ENCODE results near the gene FBF1.

DNA sequence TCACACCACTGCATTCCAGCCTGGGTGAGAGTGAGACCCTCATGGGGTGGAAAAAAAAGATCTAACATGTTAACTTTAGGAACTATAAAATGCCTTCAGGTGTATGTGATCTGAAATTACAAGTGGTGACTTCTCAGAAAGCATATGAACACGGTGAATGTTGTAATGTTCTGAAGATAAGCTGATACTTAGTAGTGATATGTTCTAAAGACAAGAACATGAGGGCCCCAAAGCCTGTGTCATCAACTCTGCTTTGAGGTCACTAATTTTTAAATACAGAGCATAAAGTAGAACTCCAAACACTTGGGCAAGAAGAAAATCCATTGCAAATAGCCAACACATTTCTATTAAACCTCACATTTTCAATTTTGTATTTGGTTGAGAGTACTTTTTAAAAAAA lies 2.6 kb upstream of the FBF1 start:
- TF ChIP-seq, protein P1, sequence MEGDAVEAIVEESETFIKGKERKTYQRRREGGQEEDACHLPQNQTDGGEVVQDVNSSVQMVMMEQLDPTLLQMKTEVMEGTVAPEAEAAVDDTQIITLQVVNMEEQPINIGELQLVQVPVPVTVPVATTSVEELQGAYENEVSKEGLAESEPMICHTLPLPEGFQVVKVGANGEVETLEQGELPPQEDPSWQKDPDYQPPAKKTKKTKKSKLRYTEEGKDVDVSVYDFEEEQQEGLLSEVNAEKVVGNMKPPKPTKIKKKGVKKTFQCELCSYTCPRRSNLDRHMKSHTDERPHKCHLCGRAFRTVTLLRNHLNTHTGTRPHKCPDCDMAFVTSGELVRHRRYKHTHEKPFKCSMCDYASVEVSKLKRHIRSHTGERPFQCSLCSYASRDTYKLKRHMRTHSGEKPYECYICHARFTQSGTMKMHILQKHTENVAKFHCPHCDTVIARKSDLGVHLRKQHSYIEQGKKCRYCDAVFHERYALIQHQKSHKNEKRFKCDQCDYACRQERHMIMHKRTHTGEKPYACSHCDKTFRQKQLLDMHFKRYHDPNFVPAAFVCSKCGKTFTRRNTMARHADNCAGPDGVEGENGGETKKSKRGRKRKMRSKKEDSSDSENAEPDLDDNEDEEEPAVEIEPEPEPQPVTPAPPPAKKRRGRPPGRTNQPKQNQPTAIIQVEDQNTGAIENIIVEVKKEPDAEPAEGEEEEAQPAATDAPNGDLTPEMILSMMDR (IDR thresholded peaks at IDR 0.05), result no peak
- no peak for TF ChIP-seq POLR2A (IDR thresholded peaks at IDR 0.05)

Data from esophagus squamous epithelium (tissue), 4 donors.